Measurements from ENCODE around the gene PAH.

PAH gene

GRCh38 chr12:102950107-102950949, 33.3 kb upstream of the PAH start:
- no peak for FAIRE-seq

GRCh38 chr12:102948941-102949352, 31.9 kb upstream of the PAH start:
- FAIRE-seq = no peak

GRCh38 chr12:102946042-102946441, 29.0 kb upstream of the PAH start:
- no peak for FAIRE-seq

GRCh38 chr12:102939670-102940222, 22.7 kb upstream of the PAH start:
- FAIRE-seq = no peak

GRCh38 chr12:102939059-102939458, 22.0 kb upstream of the PAH start:
- no peak for FAIRE-seq

- FAIRE-seq = no peak
These were observed 16.1 kb upstream of the PAH start for GRCh38 chr12:102933168-102933567.

- FAIRE-seq = no peak
These were observed 10.2 kb upstream of the PAH start for GRCh38 chr12:102927220-102927619.

GRCh38 chr12:102921240-102921639, 4.2 kb upstream of the PAH start:
- FAIRE-seq = no peak

GRCh38 chr12:102920271-102920670, 3.2 kb upstream of the PAH start:
- no peak for FAIRE-seq

- FAIRE-seq = no peak
These were observed 1.8 kb upstream of the PAH start for GRCh38 chr12:102918840-102919239.

GRCh38 chr12:102916252-102917025, 605 bp downstream of the PAH start:
- FAIRE-seq = no peak

GRCh38 chr12:102913453-102914226, 3.4 kb downstream of the PAH start:
- no peak for FAIRE-seq

- no peak for FAIRE-seq
These were observed 4.8 kb downstream of the PAH start for GRCh38 chr12:102912258-102912657.

GRCh38 chr12:102911320-102911719, 5.7 kb downstream of the PAH start:
- FAIRE-seq = no peak

- no peak for FAIRE-seq
These were observed 6.3 kb downstream of the PAH start for GRCh38 chr12:102910792-102911191.

- FAIRE-seq = no peak
These were observed 6.9 kb downstream of the PAH start for GRCh38 chr12:102910137-102910536.

- no peak for FAIRE-seq
These were observed 9.1 kb downstream of the PAH start for GRCh38 chr12:102907918-102908317.

- FAIRE-seq = no peak
These were observed 11.8 kb downstream of the PAH start for GRCh38 chr12:102905229-102905628.

- no peak for FAIRE-seq
These were observed 13.6 kb downstream of the PAH start for GRCh38 chr12:102903337-102904007.

- no peak for FAIRE-seq
These were observed 15.0 kb downstream of the PAH start for GRCh38 chr12:102902093-102902492.

GRCh38 chr12:102900389-102900788, 16.7 kb downstream of the PAH start:
- FAIRE-seq = no peak

GRCh38 chr12:102896067-102896466, 21.0 kb downstream of the PAH start:
- no peak for FAIRE-seq
